IPS-15b (cell line): ENCODE results near the gene GNB1.
A peak's percentile ranks its signal among the peaks of the same experiment; 100 is the strongest.

Source experiments
- H3K27me3 ChIP-seq: one replicate; pipeline ENCODE4 v1.6.1; 2013; ENCODE audit warnings: low read length; ENCODE audit not compliant: control insufficient read depth, insufficient read depth
- H3K36me3 ChIP-seq: one replicate; pipeline ENCODE4 v1.6.1; 2013; ENCODE audit warnings: low read length; ENCODE audit not compliant: control insufficient read depth, insufficient read depth
- H3K4me1 ChIP-seq: one replicate; pipeline ENCODE4 v1.6.1; 2013; ENCODE audit warnings: mild to moderate bottlenecking, low read length; ENCODE audit not compliant: control insufficient read depth, insufficient read depth
- H3K4me3 ChIP-seq: one replicate; pipeline ENCODE4 v1.5.1; 2013; ENCODE audit warnings: low read depth, low read length
- H3K9ac ChIP-seq: one replicate; pipeline ENCODE4 v1.6.1; 2013; ENCODE audit warnings: low read depth, mild to moderate bottlenecking, low read length
- H3K9me3 ChIP-seq: one replicate; pipeline ENCODE4 v1.6.1; 2013; ENCODE audit warnings: mild to moderate bottlenecking, low read length; ENCODE audit not compliant: control insufficient read depth, insufficient read depth

Gene GNB1

GRCh38 chr1:1761504-1762376 lies 129.1 kb downstream of the GNB1 start:
- no peaks in the 10 kb centered on the region for H3K9me3 ChIP-seq
- H3K27me3 ChIP-seq = no peaks in the 10 kb centered on the region
- H3K4me3 ChIP-seq = no peak overlapping the region
- H3K4me1 ChIP-seq = no peaks in the 10 kb centered on the region
- peaks cover 45% of the 10 kb centered on the region for H3K36me3 ChIP-seq
- H3K9ac ChIP-seq = no peak overlapping the region

DNA sequence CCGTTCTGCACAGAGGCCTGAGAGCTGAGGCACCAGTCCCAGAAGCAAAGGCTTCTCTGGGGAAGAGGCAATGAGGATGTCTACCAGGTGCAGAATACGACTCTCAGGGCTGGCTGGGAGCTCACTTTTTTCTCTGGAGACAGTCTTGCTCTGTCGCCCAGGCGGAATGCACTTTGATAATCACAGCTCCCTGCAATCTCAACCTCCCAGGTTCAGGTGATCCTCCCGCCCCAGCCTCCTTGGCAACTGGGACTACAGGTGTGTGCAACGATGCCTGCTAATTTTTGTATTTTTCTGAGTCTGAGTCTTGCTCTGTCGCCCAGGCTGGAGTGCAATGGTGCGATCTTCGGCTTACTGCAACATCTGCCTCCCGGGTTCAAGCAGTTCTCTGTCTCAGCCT lies 130.2 kb downstream of the GNB1 start:
- Histone ChIP-seq H3K9ac (no peak overlapping the region), H3K4me1 (no peaks in the 10 kb centered on the region), H3K27me3 (no peaks in the 10 kb centered on the region), H3K9me3 (no peaks in the 10 kb centered on the region), H3K4me3 (no peak overlapping the region), H3K36me3 (peaks cover 55% of the 10 kb centered on the region)

GRCh38 chr1:1760345-1760650 lies 130.6 kb downstream of the GNB1 start:
- no peak overlapping the region for H3K9ac ChIP-seq
- H3K4me1 ChIP-seq = no peaks in the 10 kb centered on the region
- no peaks in the 10 kb centered on the region for H3K27me3 ChIP-seq
- H3K4me3 ChIP-seq = no peak overlapping the region
- H3K9me3 ChIP-seq = no peaks in the 10 kb centered on the region
- H3K36me3 ChIP-seq = peaks cover 58% of the 10 kb centered on the region

DNA sequence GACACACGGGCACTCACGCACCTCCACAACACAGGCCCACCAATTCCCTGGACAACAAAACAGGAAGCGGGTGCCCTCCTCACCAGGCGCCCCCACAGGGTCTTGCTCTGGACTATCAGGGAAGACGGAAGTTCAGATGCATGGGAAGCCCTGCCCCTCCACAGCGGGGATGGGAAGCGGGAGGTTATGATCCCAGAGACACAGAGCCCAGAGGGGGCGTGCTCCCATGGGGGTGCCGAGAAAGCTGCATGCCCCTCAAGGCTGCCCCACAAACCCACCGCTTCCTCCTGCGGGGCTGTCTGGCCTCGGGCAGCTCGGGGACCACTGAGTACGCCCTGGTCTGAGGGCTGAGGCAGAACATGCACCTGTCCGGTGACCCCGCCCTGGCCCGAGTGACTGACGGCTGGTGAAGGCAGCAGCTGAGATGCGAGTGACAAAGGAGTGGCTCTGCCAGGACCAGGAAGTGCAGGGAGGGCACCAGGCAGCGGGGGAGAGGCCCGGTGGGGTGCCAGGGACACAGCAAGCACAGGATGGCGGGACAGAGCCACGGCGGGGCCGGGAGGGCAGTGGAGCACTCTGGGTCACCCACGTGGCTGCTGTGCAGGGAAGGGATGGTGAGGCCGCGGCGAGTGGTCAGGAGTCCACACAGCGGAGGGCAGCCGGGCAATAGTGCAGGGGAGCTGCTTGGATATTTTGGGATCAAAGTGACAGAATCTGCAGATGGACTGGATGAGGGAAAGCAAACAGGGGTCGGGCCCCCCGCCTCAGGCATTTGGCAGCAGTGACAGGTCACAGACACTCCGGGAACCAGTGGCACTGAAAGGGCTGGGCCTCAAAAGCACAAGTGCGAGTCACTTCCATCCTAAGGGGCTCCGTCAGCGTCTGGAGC lies 131.2 kb downstream of the GNB1 start:
- no peaks in the 10 kb centered on the region for H3K27me3 ChIP-seq
- H3K4me1 ChIP-seq = no peaks in the 10 kb centered on the region
- no peak overlapping the region for H3K9ac ChIP-seq
- H3K4me3 ChIP-seq = no peak overlapping the region
- H3K9me3 ChIP-seq = no peaks in the 10 kb centered on the region
- H3K36me3 ChIP-seq = peaks cover 57% of the 10 kb centered on the region

DNA sequence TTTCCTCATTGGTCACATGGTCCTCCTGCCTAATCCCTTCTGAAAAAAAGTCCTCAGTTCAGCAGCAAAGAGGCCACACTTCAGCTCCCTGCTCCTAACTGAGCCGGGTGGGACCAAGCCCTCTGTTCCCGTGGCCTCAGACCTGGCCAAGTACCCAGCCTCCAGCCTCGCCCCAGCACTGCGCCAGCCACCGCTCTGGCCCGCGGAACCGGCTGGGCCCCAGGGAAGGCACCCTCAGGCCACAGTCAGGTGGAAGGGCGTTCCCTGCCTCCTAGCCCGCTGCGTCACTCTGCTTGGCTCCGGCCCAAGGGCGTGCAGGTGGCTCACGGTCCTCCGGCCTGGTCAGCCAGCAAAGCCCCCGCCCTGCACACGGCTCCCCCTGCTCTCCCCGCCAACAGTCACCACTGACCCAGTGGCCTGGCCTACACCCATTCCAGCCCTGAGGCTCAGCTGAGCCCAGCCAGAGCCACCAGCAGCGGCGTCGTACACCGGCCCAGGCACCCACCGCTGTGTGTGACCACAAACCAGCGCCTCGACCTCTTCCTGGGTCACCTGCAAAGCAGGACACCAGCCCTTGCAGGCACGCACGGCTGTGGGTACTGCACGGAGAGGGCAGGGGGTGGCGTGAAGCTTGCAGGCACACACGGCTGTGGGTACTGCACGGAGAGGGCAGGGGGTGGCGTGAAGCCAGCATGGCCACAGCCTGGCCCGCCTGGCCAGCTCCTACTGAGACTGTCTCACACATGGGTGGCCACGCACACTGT lies 132.0 kb downstream of the GNB1 start:
- Histone ChIP-seq H3K4me3 (no peak overlapping the region), H3K27me3 (no peaks in the 10 kb centered on the region), H3K36me3 (peaks cover 65% of the 10 kb centered on the region), H3K9ac (peak overlapping the region; percentile 3), H3K9me3 (no peaks in the 10 kb centered on the region), H3K4me1 (no peaks in the 10 kb centered on the region)

- Histone ChIP-seq H3K9ac (no peak overlapping the region), H3K4me3 (no peak overlapping the region), H3K4me1 (no peaks in the 10 kb centered on the region), H3K27me3 (no peaks in the 10 kb centered on the region), H3K36me3 (peaks cover 72% of the 10 kb centered on the region), H3K9me3 (no peaks in the 10 kb centered on the region)
Measured at GRCh38 chr1:1758059-1758621, 132.7 kb downstream of the GNB1 start.

GRCh38 chr1:1757422-1758058 lies 133.3 kb downstream of the GNB1 start:
- no peak overlapping the region for H3K9ac ChIP-seq
- no peak overlapping the region for H3K4me3 ChIP-seq
- H3K9me3 ChIP-seq = no peaks in the 10 kb centered on the region
- peaks cover 72% of the 10 kb centered on the region for H3K36me3 ChIP-seq
- no peaks in the 10 kb centered on the region for H3K27me3 ChIP-seq
- H3K4me1 ChIP-seq = no peaks in the 10 kb centered on the region

DNA sequence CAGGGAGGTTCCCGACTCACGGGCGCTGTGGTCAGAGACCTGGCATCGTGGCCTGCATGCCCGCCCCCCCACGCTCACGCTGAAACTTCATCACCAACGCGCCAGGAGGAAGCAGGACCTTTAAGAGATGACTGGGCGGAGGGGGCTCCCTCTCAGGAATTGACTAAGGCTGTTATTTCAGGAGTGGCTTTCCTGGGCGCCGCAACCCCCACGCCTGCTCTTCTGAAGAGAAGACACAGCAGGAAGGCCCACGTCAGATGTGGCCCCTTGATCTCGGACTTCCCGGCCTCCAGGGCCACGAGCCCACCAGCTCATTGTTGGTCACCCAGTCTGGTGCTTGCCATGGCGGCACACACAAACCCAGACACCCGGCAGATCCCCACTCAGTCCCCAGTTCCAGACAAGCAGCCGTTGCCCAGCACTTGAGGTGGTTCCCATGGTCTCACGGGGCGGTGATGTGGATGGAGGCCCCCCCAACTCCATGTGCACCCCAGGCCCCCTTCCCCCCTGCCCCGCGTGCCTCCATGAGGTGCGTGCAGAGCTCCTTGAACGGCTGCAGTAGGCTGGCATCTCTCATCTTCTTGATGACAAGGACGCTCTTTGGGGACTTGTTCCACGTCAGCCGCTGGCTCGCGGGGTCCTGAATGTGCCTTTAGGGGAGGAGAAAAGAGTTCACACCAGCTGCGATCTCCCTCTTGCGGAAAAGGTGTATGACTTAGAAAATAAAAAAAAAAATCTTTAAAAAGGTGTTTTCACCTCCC lies 134.0 kb downstream of the GNB1 start:
- no peaks in the 10 kb centered on the region for H3K9me3 ChIP-seq
- no peaks in the 10 kb centered on the region for H3K4me1 ChIP-seq
- H3K4me3 ChIP-seq = no peak overlapping the region
- H3K27me3 ChIP-seq = no peaks in the 10 kb centered on the region
- no peak overlapping the region for H3K9ac ChIP-seq
- peaks cover 71% of the 10 kb centered on the region for H3K36me3 ChIP-seq

DNA sequence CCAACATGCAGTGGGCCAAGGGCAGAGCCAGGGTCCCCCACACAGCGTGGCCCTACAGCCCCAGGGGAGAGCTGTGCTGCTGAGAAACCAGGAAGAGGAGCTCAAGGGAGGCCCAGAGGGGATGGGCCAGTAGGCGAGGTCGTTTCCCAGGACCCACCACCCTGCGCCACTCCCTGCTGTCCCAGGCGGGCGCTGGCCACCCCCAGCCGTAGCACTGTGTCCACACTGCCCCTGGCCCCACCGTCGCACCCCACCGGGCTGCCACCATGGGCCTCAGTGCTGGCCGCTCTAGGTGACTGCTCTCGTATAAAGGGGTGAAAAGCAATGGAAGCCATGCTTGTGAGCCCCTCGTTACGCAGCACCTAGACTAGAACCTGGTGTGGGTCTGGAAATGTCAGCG lies 135.0 kb downstream of the GNB1 start:
- H3K27me3 ChIP-seq = no peaks in the 10 kb centered on the region
- H3K36me3 ChIP-seq = peaks cover 61% of the 10 kb centered on the region
- H3K4me1 ChIP-seq = no peaks in the 10 kb centered on the region
- H3K9ac ChIP-seq = no peak overlapping the region
- H3K9me3 ChIP-seq = no peaks in the 10 kb centered on the region
- no peak overlapping the region for H3K4me3 ChIP-seq

GRCh38 chr1:1755426-1755825 lies 135.5 kb downstream of the GNB1 start:
- Histone ChIP-seq H3K4me3 (no peak overlapping the region), H3K9me3 (no peaks in the 10 kb centered on the region), H3K27me3 (no peaks in the 10 kb centered on the region), H3K36me3 (peaks cover 58% of the 10 kb centered on the region), H3K9ac (no peak overlapping the region), H3K4me1 (no peaks in the 10 kb centered on the region)
